HL-60/S4 (cell line): Measurements from ENCODE around the gene CLBA1.
"Not testable (repeated sequence)": the region's sequence is repeated elsewhere in the genome, so short reads cannot be mapped to it uniquely, and the experiment has no call there.

ENCODE experiments used
- in situ Hi-C: fragments of 300-500 bp; cut with MboI; formaldehyde crosslinking; loops from 2 replicates; pipeline ENCODE4 v1.14.3; 2022; ENCODE audit warnings: low sequenced_read_pairs

CLBA1 gene

DNA sequence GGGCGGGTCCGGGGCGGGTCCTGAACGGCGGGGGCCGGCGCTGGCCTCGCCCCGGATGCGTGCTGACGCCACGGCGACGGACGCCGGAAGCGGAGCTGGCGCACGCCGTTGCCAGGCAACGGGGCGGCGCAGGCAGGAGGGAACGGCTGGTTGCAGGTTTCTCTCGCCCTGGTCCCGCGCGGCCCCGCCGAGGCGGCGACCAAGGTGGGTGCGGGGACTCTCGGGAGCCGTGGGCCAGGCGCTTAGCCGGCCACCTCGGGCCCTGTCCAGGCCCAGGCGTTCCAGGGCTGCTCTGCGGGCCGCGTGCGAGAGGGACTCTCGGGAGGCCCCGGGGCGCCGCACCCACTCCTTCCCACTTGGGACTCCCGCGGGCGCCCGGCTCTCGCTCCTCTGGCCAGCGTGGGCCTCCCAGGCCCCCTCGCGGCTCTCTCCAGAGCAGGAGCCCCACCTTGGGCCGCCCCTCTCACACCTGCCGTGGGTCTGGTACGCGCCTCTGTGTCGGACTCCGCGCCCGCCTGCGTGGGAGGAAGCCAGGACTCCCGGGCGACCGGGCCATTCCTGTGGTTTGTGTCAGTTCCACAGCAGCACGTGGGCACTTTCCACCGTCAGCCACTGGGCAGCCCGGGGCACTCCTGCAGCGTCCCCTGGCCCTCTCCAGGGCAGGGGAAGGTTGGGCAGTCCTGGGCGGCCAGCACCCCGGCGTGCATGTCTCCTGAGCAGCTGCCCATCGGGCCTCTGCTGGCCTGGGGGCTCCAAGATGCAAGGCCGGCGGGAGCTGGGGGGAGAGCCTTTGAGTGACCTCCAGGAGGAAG, at the start of gene CLBA1:
CLBA1 (plus strand) TSS at position 114 of the 812 bp plus-strand sequence; CDS start at position 758, 644 bp downstream.
- in situ Hi-C loops: no loop called here

DNA sequence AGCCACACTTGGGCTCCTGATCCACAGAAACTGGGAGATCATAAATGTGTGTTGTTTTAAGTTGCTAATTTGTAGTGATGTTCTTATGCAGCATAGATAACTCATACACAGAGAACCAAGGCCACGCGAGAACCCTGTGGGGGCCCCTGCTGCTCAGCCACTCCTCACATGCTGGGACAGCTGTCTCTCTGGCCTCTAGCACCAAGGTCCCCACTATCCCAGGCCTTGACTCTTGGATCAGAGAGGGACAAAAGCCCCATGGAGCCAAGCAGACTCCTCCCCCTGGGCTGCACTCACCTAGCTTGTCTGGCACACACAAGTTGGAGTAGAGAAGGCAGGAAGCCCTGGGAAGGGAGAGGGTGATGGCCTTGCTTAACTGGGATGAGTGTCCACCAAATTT, 49.6 kb upstream of the CLBA1 start:
- in situ Hi-C loops: no loop called here

DNA sequence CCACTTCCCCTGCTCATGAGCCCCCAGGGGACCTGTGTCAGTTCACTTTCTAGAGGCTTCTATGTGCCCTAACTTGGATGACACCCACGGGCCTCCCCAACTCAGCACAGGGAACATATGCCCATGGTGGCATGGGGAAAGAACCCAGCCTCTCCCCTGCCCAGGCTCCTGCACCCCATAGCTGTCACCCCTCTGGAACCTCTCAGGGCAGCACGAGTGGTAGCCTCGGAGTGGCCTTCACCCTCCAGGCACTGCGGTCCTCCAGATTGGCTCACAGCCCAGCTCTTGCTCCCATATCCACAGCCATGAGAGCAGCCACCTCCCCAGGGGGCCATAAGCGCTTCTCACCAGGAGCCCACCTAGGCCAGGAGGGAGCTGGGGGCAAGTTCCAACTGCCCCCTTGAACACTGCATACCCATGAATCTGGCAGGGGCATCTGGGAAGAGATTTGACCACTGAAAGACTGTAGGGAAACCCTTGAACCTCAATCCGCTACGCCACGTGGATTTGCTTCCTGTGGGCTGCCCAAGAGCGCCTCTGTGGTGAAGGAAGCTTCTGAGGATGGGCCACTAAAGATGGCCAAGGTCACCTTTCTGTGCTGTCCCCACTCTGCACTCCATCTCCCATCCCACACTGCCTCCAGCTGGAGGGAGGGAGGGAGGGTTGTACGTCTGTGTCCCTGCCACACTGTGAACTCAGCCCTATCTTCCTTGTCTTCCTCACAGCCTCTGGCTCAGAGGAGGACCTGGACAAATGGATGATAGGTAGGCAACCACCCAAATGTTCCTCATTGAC, 49.0 kb upstream of the CLBA1 start:
- in situ Hi-C loops: no loop called here

DNA sequence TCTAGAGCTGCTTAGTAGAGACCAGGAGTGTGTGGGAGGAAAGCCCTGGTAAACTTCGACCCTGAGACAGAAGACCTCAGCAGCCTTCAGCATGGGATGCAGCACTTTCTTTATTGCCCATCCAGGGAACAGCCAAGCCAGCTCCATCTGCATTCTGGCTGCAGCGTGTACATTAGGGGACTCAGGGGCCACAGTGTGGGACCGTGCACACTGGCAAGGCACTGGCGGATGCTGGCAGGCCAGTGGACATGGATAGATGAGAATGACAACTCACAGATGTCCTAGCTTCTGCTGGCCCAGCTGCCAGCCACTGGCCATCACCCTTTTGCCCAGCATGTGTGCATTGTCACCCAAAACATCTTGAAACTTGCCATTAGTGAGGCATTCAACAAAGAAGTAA, 48.4 kb upstream of the CLBA1 start:
- in situ Hi-C loops: no loop called here

DNA sequence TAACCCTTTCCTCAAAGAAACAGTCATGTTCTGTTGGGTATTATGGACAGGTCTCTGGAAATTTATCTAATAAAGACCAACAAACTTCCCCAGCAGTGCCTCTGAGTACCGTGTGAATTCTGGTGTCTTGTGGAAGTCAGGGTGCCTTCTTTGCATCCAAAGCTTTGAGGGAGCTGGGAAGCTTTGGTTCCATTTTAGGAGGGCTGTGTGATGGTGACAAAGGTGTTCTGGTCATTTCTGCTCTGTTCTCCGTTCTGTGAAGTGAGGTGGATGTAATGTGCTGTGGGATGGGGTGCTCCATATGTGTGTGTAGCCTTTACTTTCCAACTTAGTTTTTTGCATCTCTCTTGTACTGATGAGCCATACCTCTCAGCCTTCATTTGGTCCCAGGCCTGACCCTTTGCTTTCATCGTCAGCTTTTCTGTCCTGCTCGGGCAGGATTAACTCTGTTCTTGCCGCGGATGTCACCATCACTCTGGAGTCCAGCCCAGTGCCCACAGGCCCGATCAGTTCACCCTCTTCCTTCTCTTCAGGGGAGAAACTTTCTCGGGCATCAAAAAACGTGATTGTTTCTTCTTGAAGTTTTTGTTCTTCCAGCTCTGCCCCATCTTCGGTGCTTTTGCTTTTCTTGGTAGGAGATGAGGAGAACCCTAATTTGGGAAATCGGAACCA, 47.8 kb upstream of the CLBA1 start:
- in situ Hi-C loops: no loop called here

DNA sequence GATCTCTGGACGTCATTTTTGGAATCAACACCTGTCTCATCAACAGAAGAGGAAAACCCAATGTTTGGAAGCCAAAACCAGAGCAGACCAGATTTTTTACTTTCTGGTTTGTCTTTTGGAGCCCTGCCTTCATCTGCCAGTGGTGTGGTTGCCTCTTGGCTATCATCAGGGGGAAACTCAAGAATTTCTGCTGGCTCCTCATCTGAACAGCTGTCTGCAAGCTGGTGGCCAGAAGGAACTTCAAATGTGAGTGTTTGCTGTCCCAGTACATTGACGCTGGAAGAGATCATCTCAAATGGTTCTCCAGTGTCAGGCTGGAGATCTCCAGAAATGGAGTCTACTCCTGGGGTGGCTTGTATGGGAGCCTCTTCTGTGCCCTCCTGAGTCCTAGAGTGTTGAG, 47.2 kb upstream of the CLBA1 start:
- in situ Hi-C loops: no loop called here

DNA sequence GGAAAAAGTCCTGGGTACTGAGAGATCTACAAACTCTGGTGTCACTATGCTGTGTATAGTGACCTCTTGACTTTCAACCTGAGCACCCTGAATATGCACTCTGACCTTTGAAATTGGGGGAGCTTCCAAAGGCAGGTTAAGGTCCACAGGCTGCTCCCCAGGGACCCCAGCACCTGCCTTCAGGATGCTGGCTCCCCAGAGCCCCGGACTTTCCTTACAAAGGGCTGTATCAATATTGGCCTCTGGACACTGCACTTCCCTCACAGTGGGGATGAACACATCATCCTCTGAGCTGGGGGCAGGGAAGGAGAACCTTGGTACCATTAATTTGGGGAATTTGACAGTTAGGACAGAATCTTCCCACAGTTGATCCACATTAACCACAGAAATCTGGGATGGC, 46.6 kb upstream of the CLBA1 start:
- in situ Hi-C loops: no loop called here

DNA sequence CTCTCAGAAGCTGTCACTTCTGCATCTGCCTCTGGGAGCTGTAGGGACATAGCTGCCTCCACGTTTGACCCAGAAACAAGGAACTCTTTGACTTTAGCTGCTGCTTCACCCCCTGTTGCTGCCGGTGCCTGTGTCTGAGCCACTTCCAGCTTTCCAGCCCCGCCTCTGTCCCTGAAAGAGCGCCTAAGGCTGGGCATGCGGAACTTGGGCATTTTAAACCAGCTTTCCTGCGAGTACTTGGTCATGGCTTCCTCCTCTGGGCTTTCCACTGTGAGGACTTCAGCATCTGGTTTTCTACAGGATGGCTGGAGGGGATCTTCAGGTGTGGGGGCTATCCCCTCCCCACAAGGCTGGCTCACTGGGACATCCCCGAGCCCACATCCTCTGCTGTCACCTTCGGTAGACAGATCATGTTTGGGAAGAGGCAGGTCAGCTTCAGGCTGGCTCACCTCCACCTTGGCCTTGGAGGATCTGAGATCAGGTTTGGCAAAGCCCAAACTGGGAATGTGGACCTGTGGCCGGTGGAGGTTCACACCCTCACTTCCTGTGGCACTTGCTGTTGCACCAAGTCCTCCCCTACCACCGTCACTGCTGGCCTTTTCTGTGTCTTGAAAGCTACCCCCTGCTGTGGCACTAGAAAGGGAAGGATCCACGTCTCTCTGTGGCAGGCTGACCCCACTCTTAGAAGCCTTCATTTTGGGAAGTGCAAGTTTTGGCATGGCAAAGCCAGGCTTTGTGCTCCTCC, 45.8 kb upstream of the CLBA1 start:
- in situ Hi-C loops: no loop called here

DNA sequence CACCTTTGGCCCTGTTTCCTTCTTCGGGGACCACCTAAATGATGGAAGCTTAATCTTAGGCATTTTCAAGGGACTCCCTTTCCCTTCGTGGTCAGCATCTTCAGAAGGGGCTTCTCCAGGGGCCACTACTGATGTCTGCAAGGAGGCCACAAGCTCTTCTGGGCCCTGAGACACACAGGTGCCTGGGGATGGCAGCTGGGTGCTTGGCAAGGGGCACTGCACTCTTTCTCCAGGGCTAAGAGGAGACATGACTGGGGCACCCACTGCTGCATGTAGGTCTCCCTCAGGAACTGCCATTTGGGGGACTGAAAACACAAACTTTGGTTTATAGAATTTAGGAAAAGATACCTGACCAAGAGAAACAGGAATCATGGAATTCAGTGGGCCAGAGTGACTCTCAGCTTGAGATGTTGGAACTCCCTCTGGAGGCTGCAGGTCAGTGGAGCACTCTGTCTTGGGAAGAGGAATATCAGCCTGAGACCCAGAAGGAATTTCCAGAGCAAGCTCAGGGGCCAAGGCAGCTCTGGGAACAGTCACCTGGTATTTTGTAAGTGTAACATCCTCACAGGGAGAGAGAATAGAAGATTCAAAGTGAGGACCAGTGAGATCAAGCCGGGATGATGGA, 45.0 kb upstream of the CLBA1 start:
- in situ Hi-C loops: no loop called here

DNA sequence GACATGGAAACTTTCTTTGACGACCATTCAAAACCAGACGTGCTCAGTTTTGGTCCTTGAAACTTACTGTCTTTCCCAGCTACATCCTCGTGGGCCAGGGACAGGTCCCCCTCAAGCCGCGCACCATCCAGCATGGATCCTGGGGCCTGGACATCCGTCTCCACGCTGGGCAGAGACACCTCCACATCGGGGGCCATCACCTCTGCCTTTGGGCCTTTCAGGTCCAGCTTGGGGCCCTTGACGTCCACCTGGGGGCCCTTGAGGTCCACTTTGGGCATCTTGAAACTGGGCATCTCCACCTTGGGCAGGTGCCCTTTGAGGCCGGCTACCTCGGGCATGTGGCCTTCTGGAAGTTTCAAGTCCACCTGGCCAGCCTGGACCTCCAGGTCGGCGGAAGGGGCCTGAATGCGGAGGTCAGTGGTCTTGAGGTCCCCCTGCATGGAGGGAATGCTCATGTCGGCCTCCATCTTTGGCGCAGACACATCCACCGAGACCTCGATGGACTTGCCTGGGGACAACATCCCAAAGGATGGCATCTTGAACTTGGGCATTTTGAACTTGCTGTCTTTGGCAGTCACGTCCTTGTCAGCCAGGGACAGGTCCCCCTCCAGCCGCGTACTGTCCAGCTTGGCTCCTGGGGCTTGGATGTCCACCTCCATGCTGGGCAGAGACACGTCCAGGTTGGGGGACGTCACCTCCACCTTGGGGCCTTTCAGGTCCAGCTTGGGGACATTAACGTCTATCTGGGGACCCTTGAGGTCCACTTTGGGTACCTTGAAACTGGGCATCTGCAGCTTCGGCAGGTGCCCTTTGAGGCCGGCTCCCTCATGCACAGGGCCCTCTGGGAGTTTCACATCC, 43.9 kb upstream of the CLBA1 start:
- in situ Hi-C loops: no loop called here

DNA sequence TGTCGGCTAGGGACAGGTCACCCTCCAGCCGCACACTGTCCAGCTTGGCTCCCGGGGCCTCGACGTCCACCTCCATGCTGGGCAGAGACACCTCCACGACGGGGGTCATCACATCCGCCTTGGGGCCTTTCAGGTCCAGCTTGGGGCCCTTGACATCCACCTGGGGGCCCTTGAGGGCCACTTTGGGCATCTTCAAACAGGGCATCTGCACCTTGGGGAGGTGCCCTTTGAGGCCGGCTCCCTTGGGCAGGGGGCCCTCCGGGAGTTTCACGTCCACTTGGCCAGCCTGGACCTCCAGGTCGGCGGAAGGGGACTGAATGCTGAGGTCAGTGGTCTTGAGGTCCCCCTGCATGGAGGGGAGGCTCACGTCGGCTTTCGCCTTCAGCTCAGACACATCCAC, 43.0 kb upstream of the CLBA1 start:
- in situ Hi-C loops: no loop called here

DNA sequence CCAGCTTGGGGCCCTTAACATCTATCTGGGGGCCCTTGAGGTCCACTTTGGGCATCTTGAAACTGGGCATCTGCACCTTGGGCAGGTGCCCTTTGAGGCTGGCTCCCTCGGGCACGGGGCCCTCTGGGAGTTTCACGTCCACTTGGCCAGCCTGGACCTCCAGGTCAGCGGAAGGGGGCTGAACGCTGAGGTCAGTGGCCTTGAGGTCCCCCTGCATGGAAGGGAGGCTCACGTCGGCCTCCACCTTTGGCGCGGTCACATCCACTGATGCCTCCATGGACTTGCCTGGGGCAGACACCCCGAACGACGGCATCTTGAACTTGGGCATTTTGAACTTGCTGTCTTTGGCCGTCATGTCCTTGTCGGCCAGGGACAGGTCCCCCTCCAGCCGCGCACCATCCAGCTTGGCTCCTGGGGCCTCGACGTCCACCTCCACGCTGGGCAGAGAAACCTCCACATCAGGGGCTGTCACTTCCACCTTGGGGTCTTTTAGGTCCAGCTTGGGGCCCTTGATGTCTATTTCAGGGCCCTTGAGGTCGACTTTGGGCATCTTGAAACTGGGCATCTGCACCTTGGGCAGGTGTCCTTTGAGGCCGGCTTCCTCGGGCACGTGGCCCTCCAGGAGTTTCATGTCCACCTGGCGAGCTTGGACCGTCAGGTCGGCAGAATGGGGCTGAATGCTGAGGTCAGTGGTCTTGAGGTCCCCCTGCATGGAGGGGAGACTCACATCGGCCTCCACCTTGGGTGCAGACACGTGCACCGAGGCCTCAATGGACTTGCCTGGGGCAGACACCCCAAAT, 42.2 kb upstream of the CLBA1 start:
- in situ Hi-C loops: not testable (repeated sequence)

DNA sequence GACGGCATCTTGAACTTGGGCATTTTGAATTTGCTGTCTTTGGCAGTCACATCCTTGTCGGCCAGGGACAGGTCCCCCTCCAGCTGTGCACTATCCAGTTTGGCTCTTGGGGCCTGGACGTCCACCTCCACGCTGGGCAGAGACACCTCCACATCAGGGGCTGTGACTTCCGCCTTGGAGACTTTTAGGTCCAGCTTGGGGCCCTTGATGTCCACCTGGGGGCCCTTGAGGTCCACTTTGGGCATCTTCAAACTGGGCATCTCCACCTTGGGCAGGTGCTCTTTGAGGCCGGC, 41.6 kb upstream of the CLBA1 start:
- in situ Hi-C loops: not testable (repeated sequence)

DNA sequence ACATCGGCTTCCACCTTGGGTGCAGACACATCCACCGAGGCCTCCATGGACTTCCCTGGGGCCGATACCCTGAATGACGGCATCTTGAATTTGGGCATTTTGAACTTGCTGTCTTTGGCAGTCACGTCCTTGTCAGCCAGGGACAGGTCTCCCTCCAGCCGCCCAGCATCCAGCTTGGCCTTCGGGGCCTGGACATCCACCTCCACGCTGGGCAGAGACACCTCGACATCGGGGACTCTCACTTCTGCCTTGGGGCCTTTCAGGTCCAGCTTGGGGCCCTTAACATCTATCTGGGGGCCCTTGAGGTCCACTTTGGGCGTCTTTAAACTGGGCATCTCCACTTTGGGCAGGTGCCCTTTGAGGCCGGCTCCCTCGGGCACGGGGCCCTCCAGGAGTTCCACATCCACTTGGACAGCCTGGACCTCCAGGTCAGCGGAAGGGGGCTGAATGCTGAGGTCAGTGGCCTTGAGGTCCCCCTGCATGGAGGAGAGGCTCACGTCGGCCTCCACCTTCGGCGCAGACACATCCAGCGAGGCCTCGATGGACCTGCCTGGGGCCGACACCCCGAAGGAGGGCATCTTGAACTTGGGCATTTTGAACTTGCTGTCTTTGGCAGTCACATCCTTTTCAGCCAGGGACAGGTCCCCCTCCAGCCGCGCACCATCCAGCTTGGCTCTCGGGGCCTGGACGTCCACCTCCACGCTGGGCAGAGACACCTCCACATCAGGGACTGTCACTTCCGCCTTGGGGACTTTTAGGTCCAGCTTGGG, 41.0 kb upstream of the CLBA1 start:
- in situ Hi-C loops: not testable (repeated sequence)

DNA sequence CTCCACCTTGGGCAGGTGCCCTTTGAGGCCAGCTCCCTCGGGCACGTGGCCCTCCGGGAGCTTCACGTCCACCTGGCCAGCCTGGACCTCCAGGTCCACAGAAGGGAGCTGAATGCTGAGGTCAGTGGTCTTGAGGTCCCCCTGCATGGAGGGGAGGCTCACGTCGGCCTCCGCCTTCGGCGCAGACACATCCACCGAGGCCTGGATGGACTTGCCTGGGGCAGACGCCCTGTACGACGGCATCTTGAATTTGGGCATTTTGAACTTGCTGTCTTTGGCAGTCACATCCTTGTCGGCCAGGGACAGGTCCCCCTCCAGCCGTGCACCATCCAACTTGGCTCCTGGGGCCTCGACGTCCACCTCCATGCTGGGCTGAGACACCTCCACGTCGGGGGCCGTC, 40.3 kb upstream of the CLBA1 start:
- in situ Hi-C loops: not testable (repeated sequence)

DNA sequence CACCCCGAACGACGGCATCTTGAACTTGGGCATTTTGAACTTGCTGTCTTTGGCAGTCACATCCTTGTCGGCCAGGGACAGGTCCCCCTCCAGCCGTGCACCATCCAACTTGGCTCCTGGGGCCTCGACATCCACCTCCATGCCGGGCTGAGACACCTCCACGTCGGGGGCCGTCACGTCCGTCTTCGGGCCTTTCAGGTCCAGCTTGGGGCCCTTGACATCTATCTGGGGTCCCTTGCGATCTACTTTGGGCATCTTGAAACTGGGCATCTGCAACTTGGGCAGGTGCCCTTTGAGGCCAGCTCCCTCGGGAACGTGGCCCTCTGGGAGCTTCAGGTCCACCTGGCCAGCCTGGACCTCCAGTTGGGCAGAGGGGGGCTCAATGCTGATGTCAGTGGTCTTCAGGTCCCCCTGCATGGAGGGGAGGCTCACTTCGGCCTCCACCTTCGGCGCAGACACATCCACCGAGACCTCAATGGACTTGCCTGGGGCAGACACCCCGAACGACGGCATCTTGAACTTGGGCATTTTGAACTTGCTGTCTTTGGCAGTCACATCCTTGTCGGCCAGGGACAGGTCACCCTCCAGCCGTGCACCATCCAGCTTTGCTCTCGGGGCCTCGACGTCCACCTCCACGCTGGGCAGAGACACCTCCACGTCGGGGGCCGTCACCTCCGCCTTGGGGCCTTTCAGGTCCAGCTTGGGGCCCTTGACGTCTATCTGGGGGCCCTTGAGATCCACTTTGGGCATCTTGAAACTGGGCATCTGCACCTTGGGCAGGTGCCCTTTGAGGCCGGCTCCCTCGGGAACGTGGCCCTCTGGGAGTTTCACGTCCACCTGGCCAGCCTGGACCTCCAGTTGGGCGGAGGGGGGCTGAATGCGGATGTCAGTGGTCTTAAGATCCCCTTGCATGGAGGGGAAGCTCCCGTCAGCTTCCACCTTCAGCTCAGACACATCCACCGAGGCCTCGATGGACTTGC, 39.3 kb upstream of the CLBA1 start:
- in situ Hi-C loops: not testable (repeated sequence)

DNA sequence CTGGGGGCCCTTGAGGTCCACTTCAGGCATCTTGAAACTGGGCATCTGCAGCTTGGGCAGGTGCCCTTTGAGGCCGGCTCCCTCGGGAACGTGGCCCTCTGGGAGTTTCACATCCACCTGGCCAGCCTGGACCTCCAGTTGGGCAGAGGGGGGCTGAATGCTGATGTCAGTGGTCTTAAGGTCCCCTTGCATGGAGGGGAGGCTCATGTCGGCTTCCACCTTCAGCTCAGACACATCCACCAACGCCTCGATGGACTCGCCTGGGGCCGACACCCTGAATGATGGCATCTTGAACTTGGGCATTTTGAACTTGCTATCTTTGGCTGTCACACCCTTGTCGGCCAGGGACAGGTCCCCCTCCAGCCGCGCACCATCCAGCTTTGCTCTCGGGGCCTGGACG, 38.4 kb upstream of the CLBA1 start:
- in situ Hi-C loops: not testable (repeated sequence)
